Measurements from ENCODE around the gene HID1. TPM values are rescaled to one million over a fixed set of nuclear protein-coding genes. Genes with fewer than 3 reads are reported as not detected.

HID1 gene
- polyA plus RNA-seq, 1 donor from 2014 or later = 26.6 TPM

DNA sequence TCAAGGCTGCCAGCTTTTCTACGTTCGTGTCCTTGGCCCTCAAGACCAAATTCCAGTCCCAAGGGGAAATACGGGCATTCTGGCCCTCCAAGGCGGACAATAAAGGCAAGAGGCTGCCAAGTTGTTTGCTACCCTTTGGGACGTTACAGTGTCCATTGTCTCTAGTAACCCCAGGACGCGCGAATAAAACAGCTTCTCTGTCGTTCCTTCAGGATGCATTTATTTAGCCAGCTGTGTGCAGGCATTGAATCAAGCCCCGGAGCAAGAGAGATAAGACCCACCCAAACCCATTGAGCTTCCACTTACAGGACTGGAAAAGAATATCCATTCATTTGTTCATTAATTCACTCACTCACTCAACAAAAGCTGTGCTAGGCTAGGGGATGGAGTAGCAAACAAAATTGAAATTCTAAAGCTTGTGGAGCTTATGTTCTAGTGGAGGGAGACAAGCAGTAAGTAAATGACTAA is 40.6 kb upstream of the HID1 start:
- Histone ChIP-seq H3K4me2 (ENCODE audit: low read length) (peak overlapping the region; percentile 78), H4K20me1 (ENCODE audit: insufficient read depth) (no peaks in the 10 kb centered on the region), H3K9ac (ENCODE audit: low read length) (peak overlapping the region; percentile 83), H3K27me3 (ENCODE audit: insufficient read depth, low read depth, low read length) (no peaks in the 10 kb centered on the region), H3K4me3 (ENCODE audit: low read length) (peak overlapping the region; percentile 71), H3K36me3 (ENCODE audit: insufficient read depth, low read length) (no peaks in the 10 kb centered on the region), H2AFZ (ENCODE audit: low read depth, low read length) (peak overlapping the region; percentile 60), H3K79me2 (replicated peaks; ENCODE audit: insufficient read depth, low read length) (peaks cover 6% of the 10 kb centered on the region), H3K27ac (ENCODE audit: low read length) (peak overlapping the region; percentile 92), H3K9me3 (ENCODE audit: low read length) (no peaks in the 10 kb centered on the region), H3F3A (ENCODE audit: insufficient read depth, low read length, poor library complexity, severe bottlenecking) (peaks cover 4% of the 10 kb centered on the region), H3K9me2 (ENCODE audit: insufficient read depth, low read length) (no peaks in the 10 kb centered on the region)
- TF ChIP-seq EP300 (conservative IDR thresholded peaks at IDR 0.05; ENCODE audit: poor library complexity, severe bottlenecking) = peak; percentile 13
- TF ChIP-seq, protein P1, sequence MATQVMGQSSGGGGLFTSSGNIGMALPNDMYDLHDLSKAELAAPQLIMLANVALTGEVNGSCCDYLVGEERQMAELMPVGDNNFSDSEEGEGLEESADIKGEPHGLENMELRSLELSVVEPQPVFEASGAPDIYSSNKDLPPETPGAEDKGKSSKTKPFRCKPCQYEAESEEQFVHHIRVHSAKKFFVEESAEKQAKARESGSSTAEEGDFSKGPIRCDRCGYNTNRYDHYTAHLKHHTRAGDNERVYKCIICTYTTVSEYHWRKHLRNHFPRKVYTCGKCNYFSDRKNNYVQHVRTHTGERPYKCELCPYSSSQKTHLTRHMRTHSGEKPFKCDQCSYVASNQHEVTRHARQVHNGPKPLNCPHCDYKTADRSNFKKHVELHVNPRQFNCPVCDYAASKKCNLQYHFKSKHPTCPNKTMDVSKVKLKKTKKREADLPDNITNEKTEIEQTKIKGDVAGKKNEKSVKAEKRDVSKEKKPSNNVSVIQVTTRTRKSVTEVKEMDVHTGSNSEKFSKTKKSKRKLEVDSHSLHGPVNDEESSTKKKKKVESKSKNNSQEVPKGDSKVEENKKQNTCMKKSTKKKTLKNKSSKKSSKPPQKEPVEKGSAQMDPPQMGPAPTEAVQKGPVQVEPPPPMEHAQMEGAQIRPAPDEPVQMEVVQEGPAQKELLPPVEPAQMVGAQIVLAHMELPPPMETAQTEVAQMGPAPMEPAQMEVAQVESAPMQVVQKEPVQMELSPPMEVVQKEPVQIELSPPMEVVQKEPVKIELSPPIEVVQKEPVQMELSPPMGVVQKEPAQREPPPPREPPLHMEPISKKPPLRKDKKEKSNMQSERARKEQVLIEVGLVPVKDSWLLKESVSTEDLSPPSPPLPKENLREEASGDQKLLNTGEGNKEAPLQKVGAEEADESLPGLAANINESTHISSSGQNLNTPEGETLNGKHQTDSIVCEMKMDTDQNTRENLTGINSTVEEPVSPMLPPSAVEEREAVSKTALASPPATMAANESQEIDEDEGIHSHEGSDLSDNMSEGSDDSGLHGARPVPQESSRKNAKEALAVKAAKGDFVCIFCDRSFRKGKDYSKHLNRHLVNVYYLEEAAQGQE (IDR thresholded peaks at IDR 0.05; ENCODE audit: borderline replicate concordance) = peak; percentile 30
- no peak for TF ChIP-seq RAD21 (conservative IDR thresholded peaks at IDR 0.05)

DNA sequence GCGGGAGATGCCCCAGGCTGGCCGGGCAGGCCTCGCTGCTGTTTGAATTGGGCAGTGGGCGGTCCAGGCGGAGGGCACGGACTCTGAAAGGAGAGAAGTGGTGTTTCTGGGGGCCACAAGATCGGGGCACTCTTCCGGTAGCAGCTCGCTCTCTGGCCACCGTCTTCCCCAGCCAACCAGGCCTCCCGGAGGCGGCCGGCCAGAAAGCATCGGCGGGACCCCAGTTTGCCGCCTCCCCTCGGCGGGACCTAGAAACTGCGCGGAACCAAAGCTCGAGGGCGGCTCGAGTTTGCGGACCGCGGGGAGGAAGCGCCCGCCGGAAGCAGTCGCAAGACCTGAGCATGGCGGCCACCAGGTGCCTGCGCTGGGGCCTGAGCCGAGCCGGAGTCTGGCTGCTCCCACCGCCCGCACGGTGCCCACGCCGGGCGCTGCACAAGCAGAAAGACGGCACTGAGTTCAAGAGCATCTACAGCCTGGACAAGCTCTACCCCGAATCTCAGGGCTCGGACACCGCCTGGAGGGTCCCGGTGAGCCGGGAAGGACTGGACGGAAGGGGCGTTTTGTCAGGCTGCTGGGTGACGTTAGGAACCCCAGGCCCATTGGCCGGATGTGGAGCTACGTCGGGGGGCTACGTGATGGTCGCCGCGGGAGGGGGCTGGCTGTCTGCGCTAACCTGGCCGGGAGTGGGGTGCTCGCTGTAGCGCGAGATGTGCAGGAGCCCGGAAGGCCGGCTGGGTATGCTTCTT is 40.0 kb upstream of the HID1 start, which contains the start of gene MRPL58:
MRPL58 (plus strand) TSS at position 325 of the 746 bp plus-strand sequence; CDS start at position 342, 17 bp downstream.
- peak; percentile 67 for TF ChIP-seq SMC3 (conservative IDR thresholded peaks at IDR 0.05; ENCODE audit: poor library complexity)
- peak; percentile 58 for TF ChIP-seq RAD21 (conservative IDR thresholded peaks at IDR 0.05)
- TF ChIP-seq POLR2AphosphoS5 (IDR thresholded peaks at IDR 0.05) = peak; percentile 83
- peak; percentile 86 for TF ChIP-seq TAF1 (IDR thresholded peaks at IDR 0.05; ENCODE audit: low read depth)
- TF ChIP-seq MXI1 (conservative IDR thresholded peaks at IDR 0.05; ENCODE audit: poor library complexity, severe bottlenecking) = peak; percentile 90
- no peak for TF ChIP-seq EZH2 (IDR thresholded peaks at IDR 0.05; ENCODE audit: borderline replicate concordance, insufficient read depth, low read length, poor library complexity, severe bottlenecking)
- peak; percentile 40 for TF ChIP-seq EP300 (conservative IDR thresholded peaks at IDR 0.05; ENCODE audit: poor library complexity, severe bottlenecking)
- TF ChIP-seq, protein P1 (IDR thresholded peaks at IDR 0.05; ENCODE audit: borderline replicate concordance) = peak; percentile 87
- TF ChIP-seq, protein P2, sequence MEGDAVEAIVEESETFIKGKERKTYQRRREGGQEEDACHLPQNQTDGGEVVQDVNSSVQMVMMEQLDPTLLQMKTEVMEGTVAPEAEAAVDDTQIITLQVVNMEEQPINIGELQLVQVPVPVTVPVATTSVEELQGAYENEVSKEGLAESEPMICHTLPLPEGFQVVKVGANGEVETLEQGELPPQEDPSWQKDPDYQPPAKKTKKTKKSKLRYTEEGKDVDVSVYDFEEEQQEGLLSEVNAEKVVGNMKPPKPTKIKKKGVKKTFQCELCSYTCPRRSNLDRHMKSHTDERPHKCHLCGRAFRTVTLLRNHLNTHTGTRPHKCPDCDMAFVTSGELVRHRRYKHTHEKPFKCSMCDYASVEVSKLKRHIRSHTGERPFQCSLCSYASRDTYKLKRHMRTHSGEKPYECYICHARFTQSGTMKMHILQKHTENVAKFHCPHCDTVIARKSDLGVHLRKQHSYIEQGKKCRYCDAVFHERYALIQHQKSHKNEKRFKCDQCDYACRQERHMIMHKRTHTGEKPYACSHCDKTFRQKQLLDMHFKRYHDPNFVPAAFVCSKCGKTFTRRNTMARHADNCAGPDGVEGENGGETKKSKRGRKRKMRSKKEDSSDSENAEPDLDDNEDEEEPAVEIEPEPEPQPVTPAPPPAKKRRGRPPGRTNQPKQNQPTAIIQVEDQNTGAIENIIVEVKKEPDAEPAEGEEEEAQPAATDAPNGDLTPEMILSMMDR (IDR thresholded peaks at IDR 0.05; ENCODE audit: poor library complexity, severe bottlenecking) = peak; percentile 77
- Histone ChIP-seq H4K20me1 (ENCODE audit: insufficient read depth) (no peaks in the 10 kb centered on the region), H3K9me3 (ENCODE audit: low read length) (no peaks in the 10 kb centered on the region), H3K9ac (ENCODE audit: low read length) (peak within 1 kb of the TSS; percentile 83), H3K9me2 (ENCODE audit: insufficient read depth, low read length) (no peaks in the 10 kb centered on the region), H3K4me3 (ENCODE audit: low read length) (peak within 1 kb of the TSS; percentile 71), H2AFZ (ENCODE audit: low read depth, low read length) (peak within 1 kb of the TSS; percentile 90), H3K36me3 (ENCODE audit: insufficient read depth, low read length) (no peaks in the 10 kb centered on the region), H3K4me2 (ENCODE audit: low read length) (peak within 1 kb of the TSS; percentile 94), H3K27me3 (ENCODE audit: insufficient read depth, low read depth, low read length) (no peaks in the 10 kb centered on the region), H3K79me2 (replicated peaks; ENCODE audit: insufficient read depth, low read length) (peaks cover 6% of the 10 kb centered on the region), H3F3A (ENCODE audit: insufficient read depth, low read length, poor library complexity, severe bottlenecking) (peaks cover 4% of the 10 kb centered on the region), H3K27ac (ENCODE audit: low read length) (peak within 1 kb of the TSS; percentile 92)

Data from neural cell (in vitro differentiated cells).